ENCODE measurements around the gene FERMT3. TPM values are rescaled to one million over a fixed set of nuclear protein-coding genes. Genes with fewer than 3 reads are reported as not detected.

Gene FERMT3
- total RNA-seq, 1 experiment from 2014 or later: 10.6 TPM

- Histone ChIP-seq H4K8ac (replicated peaks; ENCODE audit: insufficient read length, low read depth, low read length) (no peak overlapping the region), H3K4me2 (ENCODE audit: insufficient read depth, insufficient read length, low read length) (no peak overlapping the region), H2BK12ac (ENCODE audit: insufficient read length, low read depth, low read length) (no peak overlapping the region), H4K20me1 (ENCODE audit: control insufficient read depth, insufficient read depth, insufficient read length) (no peaks in the 10 kb centered on the region), H2BK20ac (ENCODE audit: low read depth, low read length, poor library complexity, severe bottlenecking) (no peak overlapping the region), H3K14ac (ENCODE audit: insufficient read depth, low read length) (peak overlapping the region; percentile 80), H3K4me1 (ENCODE audit: insufficient read depth, low read length) (no peaks in the 10 kb centered on the region), H3K79me2 (ENCODE audit: insufficient read depth, low read length) (peaks cover 8% of the 10 kb centered on the region; the same call in 1 of the 2 replicates), H2AK5ac (ENCODE audit: insufficient read length, low read length) (no peak overlapping the region), H3K18ac (ENCODE audit: insufficient read length, low read depth, low read length) (peak overlapping the region; percentile 80), H3K56ac (ENCODE audit: insufficient read length, low read depth, low read length) (no peak overlapping the region), H3K23ac (ENCODE audit: insufficient read length, low read depth, low read length) (no peak overlapping the region), H3K9me3 (ENCODE audit: control insufficient read depth, low read depth, low read length) (no peaks in the 10 kb centered on the region), H3K79me1 (ENCODE audit: insufficient read depth, low read depth, low read length, poor library complexity, severe bottlenecking) (no peaks in the 10 kb centered on the region), H3T11ph (ENCODE audit: low read length) (no peak overlapping the region), H2AFZ (ENCODE audit: low read length) (no peak overlapping the region), H3K27me3 (ENCODE audit: insufficient read depth, low read length) (no peaks in the 10 kb centered on the region), H3K27ac (ENCODE audit: insufficient read length, low read depth, low read length) (no peak overlapping the region), H4K5ac (ENCODE audit: insufficient read length, low read depth, low read length) (no peak overlapping the region), H3K9ac (ENCODE audit: extremely low read depth, insufficient read length, low read length) (peak overlapping the region; percentile 38), H3K23me2 (ENCODE audit: insufficient read length, low read depth, low read length, poor library complexity, severe bottlenecking) (peaks cover 16% of the 10 kb centered on the region), H2BK15ac (ENCODE audit: low read depth, low read length) (no peak overlapping the region), H3K4ac (ENCODE audit: low read depth, low read length) (no peak overlapping the region; the same call in 1 of the 2 replicates), H2BK120ac (ENCODE audit: low read depth, low read length, poor library complexity, severe bottlenecking) (no peak overlapping the region), H4K91ac (ENCODE audit: insufficient read length, low read depth, low read length) (no peak overlapping the region), H2BK5ac (ENCODE audit: insufficient read length, low read length) (no peak overlapping the region)
- no peaks in the 10 kb centered on the region for H3K27me3 Mint-ChIP-seq (ENCODE audit: low read depth)
- H3K4me3 Mint-ChIP-seq: peak overlapping the region; percentile 85 to 93
- peak; percentile 99 for DNase-seq
- H3K4me1 Mint-ChIP-seq: peaks cover 22 to 28% of the 10 kb centered on the region in 2 experiments
- peaks cover 13 to 45% (median 26%) of the 10 kb centered on the region in 3 experiments for H3K36me3 Mint-ChIP-seq (ENCODE audit: insufficient read depth in 1 of 3, low read depth in 3 of 3)
- peak overlapping the region; percentile 84 to 99 (median 93); a peak in 6 of 7 replicates for H3K27ac Mint-ChIP-seq
- WGBS (ENCODE audit: extremely low coverage, insufficient read length, low lambda C conversion rate): no CpG with 5 or more reads among the region's 24 CpGs
- TF ChIP-seq CTCF (conservative IDR thresholded peaks at IDR 0.05): no peak
- H3K9me3 Mint-ChIP-seq: no peaks in the 10 kb centered on the region
These were observed 34.6 kb downstream of the FERMT3 start for GRCh38 chr11:64241241-64241490.
